Dermis blood vessel endothelial cell (primary cell): ENCODE results near the gene TBC1D24. TPM values are rescaled to one million over a fixed set of nuclear protein-coding genes. Genes with fewer than 3 reads are reported as not detected.
A peak's percentile ranks its signal among the peaks of the same experiment; 100 is the strongest.

Source experiments
- DNase-seq: peaks from one replicate; pipeline ENCODE4 v3.0.0; 2010
- total RNA-seq: library from RNA; depleted of rRNA; stranded (reverse); fragments of >200 nt; gene quantifications from 2 replicates; pipeline ENCODE4 v1.2.3, GENCODE V29; 2014

TBC1D24 gene
- total RNA-seq, 1 donor from 2014 or later, result 15.3 TPM

DNA sequence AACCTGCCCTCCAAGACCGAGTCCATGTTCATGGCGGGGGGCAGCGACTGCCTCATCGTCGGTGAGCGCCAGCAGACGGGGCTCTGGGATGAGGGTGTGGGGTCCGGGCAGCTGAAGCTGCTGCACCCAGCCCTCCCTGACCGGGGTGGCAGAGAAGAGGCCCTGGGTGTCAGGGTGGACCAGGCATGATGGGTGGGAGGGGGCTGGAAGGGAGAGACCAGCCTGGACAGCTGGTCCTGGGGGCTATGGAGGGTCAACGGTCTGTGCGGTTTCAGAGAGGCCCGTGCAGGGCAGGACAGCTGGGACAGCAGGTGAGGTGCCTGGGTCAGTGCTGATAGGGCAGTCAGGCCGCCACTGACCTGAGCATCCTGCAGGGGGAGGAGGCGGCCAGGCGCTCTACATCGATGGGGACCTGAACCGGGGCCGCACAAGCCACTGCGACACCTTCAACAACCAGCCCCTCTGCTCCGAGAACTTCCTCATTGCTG is 25.5 kb downstream of the TBC1D24 start:
- DNase-seq, result no peak

GRCh38 chr16:2500918-2501750 is 26.2 kb downstream of the TBC1D24 start:
- DNase-seq, result peak; percentile 90

DNA sequence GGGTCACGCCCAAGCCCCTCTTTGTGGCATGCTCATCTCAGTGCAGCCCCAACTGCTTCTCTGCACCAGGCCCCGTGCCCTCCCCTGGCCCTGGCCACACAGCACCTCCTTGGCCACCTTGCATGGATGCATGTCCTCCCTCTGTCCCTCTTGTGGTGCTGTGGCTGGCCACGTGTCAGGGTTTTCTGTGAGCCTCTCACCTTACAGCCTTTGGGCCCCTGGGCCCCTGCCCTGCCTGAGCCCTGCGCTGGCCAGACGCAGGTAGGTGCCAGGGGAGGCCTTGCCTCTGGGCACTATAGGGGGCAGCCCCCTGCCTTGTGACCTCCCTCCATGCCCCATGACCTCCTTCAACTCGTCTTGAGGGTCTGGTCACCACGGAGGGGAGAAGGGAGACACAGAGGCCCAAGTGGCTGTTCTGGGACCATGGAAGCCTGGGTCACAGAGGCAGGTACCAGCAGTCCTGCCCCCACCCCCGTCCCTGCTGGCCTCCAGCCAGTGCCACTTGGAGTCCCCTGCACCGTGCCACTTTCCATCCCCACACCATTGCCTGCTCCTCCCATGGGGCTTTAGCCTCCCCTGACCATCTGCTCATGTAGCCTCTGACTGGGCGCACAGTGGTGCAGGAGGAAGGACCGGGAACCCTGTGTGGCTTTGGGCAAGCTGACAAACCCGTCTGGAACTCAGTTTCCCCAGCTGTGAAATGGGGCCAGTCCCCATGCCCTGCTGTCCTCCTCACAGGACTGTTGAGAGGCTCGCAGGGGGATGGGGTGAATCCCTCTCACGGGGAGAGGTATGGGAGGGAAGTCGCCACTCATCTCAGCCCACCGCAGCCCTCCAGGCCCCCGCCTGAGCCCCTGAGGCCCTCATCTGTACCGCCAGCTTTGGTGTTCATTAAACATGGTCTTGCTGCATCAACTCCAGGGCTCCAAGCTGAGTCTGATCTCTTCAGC is 27.3 kb downstream of the TBC1D24 start:
- no peak for DNase-seq

DNA sequence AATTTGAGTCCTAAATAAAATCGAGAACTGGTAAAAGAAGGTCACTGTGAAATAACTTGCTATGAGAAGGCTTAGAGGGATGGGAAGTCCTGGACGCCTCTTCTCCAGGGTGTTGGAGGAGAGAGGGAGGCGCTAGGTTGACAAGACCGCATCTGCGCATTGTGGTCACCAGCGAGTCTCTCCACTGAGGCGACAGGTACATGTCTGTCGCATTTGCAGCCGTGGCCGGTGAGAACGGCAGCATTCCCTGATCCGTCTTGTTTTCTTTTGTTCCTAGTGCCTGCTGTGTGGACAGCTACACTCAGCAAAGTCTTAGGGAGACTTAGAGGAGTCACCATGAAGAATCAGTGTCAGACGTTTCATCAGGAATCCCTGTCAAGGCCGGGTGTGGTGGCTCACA is 30.8 kb downstream of the TBC1D24 start:
- no peak for DNase-seq

- no peak for DNase-seq
Observed at GRCh38 chr16:2507052-2507659, 32.2 kb downstream of the TBC1D24 start.

GRCh38 chr16:2507665-2508064 is 32.7 kb downstream of the TBC1D24 start:
- DNase-seq, result no peak

GRCh38 chr16:2508722-2509400 is 33.9 kb downstream of the TBC1D24 start:
- no peak for DNase-seq

DNA sequence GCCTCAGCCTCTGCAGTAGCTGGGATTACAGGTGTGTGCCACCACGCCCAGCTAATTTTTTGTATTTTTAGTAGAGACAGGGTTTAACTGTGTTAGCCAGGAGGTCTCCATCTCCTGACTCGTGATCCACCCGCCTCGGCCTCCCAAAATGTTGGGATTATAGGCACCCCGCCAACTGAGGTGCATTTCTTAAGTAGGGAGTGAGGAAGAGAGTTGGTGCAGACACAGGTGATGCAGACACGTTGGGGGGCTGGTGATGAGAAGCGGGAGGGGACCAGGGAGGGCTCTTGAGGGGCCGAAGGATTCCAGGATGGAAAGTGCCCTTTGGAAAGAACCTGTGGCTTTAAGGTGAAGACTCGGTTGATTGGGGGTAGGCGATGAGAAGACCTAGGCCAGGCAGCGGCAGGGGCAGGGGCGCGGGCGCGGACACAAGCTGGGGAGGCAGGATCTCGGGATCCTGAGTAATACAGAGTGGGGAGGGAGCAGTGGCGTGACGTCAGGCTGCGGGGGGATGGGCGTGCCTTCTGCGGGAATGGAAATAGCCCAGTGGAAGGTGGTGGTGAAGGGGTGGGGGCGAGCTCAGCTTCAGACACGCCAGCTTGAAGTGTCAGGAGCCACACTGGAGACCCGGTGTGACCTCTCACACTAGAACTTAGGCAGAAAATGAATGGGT is 36.3 kb downstream of the TBC1D24 start:
- peak; percentile 70 for DNase-seq

DNA sequence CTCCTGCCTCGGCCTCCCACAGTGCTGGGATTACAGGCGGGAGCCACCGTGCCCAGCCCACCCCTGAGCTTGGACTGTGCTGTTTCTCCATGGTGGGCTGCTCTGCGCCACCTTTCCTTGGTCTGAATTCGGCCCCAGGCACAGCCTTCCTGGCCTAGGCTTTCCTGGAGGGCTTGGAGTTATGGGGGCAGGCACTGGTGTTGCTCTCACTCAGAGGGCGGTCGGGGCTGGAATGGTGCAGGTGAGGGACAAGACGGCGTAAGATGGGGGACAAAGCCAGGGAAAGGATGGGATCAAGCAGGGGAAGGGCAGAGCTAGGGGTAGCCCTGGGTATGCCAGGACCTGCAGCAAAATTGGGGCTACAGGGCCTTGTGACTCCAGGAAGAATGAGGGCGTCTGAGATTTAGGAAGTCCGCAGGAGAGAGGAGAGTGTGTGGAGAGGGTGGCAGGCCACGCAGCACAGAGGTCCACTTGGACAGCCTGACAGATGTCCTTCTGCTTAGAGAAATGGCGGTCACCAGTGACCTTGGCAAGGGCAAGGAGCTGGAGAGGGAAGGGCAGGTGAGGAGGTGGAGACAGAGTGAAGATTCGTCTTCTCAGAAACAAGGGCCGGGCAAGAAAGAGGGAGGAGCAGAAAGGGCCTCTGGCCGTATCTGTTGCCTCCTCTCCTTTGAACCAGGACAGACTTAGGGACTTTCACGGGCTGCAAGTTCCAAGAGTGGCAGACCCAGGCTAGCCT is 37.2 kb downstream of the TBC1D24 start:
- DNase-seq, result no peak

DNA sequence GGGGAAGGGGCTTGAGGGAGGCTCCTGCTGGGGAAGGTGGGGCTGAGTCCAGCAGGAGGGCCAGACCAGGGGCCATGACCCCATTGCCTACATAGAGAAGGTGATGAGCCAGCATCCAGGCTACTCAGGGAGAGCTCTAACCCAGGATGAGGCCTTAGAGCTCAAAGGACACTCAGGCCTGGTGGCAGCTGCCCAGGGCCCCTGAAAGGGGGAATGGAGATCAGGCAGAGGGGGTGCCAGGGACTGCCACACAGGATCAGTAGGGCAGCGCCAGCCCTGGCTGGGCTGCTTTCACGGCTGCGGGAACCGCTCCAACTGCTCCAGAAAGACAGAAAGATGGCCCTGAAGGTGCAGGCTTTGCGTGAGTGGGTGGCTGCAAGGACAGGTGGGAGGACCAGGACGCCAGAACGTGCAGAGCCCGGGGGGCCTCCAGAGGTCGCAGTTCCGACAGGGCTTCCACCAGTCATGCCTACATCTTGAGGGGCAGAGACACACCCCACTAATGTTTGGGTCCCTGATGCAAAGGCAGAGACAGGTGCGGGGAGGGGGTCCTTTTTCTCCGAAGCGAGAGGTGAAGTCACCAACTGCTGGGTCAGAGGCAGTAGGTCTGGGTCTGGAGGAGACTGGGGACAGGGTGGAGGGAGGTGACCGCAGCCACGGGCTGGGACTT is 37.9 kb downstream of the TBC1D24 start:
- DNase-seq, result no peak

DNA sequence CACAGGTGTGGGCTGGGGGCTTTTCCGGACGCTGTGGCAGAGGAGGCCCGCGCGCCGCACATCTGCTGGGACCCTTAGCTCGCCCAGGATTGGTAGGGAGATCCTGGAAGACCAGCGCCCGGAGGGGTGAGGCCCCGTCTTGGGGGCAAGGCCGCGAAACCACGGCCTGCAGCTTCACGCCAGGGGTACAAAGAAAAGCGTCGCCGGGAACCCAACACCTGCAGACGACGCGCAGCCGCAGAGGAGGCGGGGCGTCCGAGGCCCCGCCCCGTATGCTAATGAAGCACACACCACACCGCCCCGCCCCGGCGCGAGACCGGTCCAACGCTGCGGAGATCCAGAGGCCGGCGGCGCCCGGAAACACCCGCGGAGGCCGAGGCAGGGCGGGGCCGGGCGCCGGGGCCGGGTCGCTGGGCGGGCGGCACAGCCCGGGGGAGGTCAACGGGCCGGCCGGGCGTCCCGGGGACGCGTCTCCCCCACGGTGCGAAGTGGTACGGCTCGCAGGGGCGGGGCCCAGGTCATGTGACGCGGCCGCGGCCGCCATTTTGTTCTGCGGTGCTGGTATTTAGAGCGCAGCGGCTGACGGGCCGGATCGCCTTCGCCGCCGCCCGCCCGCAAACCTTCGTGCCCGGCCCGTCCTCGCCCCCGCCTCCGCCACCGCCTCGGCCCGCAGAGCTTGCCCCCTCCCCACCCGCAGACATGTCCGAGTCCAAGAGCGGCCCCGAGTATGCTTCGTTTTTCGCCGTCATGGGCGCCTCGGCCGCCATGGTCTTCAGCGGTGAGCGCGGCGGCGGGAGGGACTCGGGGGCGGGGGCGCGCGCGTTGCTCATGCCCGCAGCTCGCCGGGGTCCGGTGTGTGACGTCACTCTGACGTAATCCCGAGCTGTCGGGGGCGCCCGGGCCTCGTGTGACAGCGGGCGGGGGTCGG is 38.7 kb downstream of the TBC1D24 start, which contains the start of gene ATP6V0C:
Gene ATP6V0C, plus strand, starts transcription at position 548 of the 928 bp plus-strand sequence. Its CDS starts 152 bp downstream, at position 700.
- DNase-seq, result peak; percentile 89

- DNase-seq, result no peak
Observed at GRCh38 chr16:2514333-2515179, 39.6 kb downstream of the TBC1D24 start.

- no peak for DNase-seq
Observed at GRCh38 chr16:2515180-2515851, 40.4 kb downstream of the TBC1D24 start.

DNA sequence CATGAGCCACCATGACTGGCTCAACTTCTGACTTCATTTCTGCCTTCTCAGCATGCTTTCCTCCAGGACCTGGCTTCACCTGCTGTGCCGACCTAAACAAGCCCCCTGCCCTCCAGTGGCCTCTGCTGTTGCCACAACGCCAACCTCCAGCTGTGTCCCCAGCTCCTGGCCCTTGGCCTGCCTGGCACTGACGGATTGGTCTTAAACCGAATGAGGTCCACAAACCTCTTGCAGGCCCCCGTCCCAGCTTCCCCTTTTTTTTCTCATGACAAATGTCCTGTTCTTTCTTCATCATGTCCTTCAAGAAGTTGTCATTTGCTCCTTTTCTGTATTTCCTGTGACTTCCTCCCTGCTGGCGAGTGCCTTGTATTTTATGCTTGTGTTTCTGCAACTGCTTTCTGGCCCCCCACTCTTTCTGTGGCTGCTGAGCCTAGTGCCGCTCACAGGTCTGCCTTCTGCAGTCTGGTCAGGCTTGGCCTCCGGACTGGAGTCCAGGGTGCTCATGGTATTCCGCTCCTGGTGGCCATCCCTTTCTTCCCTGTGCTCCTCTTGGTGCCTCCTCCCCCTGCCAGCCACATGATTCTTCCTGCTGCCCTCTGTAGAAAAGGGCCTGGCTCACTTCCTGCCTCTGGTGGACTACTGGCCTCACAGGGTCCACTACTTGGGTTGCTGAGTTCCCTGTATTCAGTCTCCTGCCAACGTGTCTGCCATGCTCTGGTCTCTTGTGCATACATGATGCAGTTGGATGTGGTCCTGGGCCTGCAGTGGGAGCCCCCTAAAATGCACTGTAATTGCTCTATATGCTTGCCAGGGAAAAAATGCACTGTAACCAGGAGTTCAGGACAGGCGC is 41.7 kb downstream of the TBC1D24 start:
- DNase-seq, result peak; percentile 64

DNA sequence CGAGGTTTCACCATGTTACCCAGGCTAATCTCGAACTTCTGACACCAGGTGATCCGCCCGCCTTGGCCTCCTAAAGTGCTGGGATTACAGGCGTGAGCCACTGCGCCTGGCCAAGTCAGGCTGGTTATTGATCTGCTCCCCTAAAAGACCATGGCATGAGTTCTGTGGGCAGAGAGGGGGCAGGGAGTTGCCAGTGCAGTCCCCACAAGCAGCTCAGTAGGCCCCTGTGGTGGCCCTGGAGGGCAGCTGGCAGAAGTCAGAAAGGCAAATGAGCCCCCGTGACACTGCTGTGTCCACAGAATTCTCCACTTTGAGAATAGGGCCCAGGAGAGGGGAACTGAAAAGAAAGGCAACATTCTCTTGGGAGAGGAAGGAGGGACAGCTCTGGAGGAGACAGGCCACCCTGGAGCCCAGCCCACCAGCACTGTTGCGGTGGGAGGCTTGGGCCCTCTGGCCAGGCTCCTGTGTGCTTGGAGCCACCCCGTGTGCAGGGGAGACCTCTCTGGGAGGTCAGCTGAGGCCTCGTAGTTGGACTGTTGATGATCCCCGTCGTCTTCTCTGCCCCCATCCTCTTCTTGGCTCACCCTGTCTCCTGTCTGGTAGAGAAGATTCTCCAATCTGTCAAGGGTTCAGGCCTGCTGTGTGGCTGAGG is 43.2 kb downstream of the TBC1D24 start:
- DNase-seq, result no peak
